ENCODE results near the gene DSCAM.

The DSCAM gene

GRCh38 chr21:40422896-40423635, 423.9 kb downstream of the DSCAM start:
- intact Hi-C loops (cut with DNase I), result no loop called here
- no peak for DNase-seq

- DNase-seq, result no peak
- intact Hi-C loops (cut with DNase I), result no loop called here
Measured at GRCh38 chr21:40421121-40421520, 425.8 kb downstream of the DSCAM start.

GRCh38 chr21:40416572-40416971, 430.4 kb downstream of the DSCAM start:
- no peak for DNase-seq
- intact Hi-C loops (cut with DNase I), result no loop called here

- intact Hi-C loops (cut with DNase I), result no loop called here
- DNase-seq, result no peak
Measured at GRCh38 chr21:40408561-40408960, 438.4 kb downstream of the DSCAM start.

GRCh38 chr21:40404396-40404800, 442.6 kb downstream of the DSCAM start:
- intact Hi-C loops (cut with DNase I), result no loop called here
- DNase-seq, result peak in 4 of 10 donors; percentile 29 to 89 (median 41)

- DNase-seq, result no peak
- intact Hi-C loops (cut with DNase I), result no loop called here
Measured at GRCh38 chr21:40402884-40403582, 443.9 kb downstream of the DSCAM start.

- intact Hi-C loops (cut with DNase I), result no loop called here
- DNase-seq, result no peak
Measured at GRCh38 chr21:40395732-40396131, 451.2 kb downstream of the DSCAM start.

GRCh38 chr21:40393066-40393465, 453.9 kb downstream of the DSCAM start:
- DNase-seq, result no peak
- intact Hi-C loops (cut with DNase I), result no loop called here

GRCh38 chr21:40388046-40388445, 458.9 kb downstream of the DSCAM start:
- intact Hi-C loops (cut with DNase I), result no loop called here

GRCh38 chr21:40386981-40387747, 459.8 kb downstream of the DSCAM start:
- intact Hi-C loops (cut with DNase I), result loop anchor here (2.0 kb wide), 1 partner anchor 242 kb away; no protein-coding TSS in a partner anchor
- DNase-seq, result no peak

More at GRCh38 chr21:40388046-40388445, 458.9 kb downstream of the DSCAM start:
- DNase-seq, result no peak

GRCh38 chr21:40386294-40386911, 460.6 kb downstream of the DSCAM start:
- intact Hi-C loops (cut with DNase I), result loop anchor here (2.0 kb wide), 1 partner anchor 242 kb away; no protein-coding TSS in a partner anchor
- DNase-seq, result peak in 9 of 10 donors; percentile 20 to 90 (median 64)

- intact Hi-C loops (cut with DNase I), result loop anchor here (2.0 kb wide), 1 partner anchor 241 kb away; no protein-coding TSS in a partner anchor
- no peak for DNase-seq
Measured at GRCh38 chr21:40385883-40386282, 461.1 kb downstream of the DSCAM start.

- intact Hi-C loops (cut with DNase I), result no loop called here
Measured at GRCh38 chr21:40383951-40384350, 463.0 kb downstream of the DSCAM start.

GRCh38 chr21:40381111-40381510, 465.8 kb downstream of the DSCAM start:
- intact Hi-C loops (cut with DNase I), result no loop called here
- DNase-seq, result no peak

More at GRCh38 chr21:40383951-40384350, 463.0 kb downstream of the DSCAM start:
- no peak for DNase-seq

GRCh38 chr21:40379881-40380810, 466.8 kb downstream of the DSCAM start:
- intact Hi-C loops (cut with DNase I), result no loop called here
- DNase-seq, result no peak

- DNase-seq, result peak in 1 of 10 donors; percentile 62
- intact Hi-C loops (cut with DNase I), result no loop called here
Measured at GRCh38 chr21:40377135-40377534, 469.8 kb downstream of the DSCAM start.

GRCh38 chr21:40373761-40374160, 473.2 kb downstream of the DSCAM start:
- no peak for DNase-seq
- intact Hi-C loops (cut with DNase I), result no loop called here

GRCh38 chr21:40372506-40372905, 474.5 kb downstream of the DSCAM start:
- intact Hi-C loops (cut with DNase I), result no loop called here
- DNase-seq, result no peak

- intact Hi-C loops (cut with DNase I), result no loop called here
- DNase-seq, result no peak
Measured at GRCh38 chr21:40371329-40371728, 475.6 kb downstream of the DSCAM start.
